Right renal cortex interstitium (tissue), 3 donors: Measurements from ENCODE around the gene FBXO40. TPM values are rescaled to one million over a fixed set of nuclear protein-coding genes. Genes with fewer than 3 reads are reported as not detected.

Experiments
- DNase-seq, 3 donors: peaks; one replicate each; pipeline ENCODE4 v3.0.0-alpha.2; 2013; ENCODE audit warnings: low read depth in 3 of 3, low spot score in 2 of 3
- polyA plus RNA-seq, 3 donors: library from polyadenylated mRNA; unstranded; fragments of 120-200 nt; gene quantifications; one replicate each; pipeline ENCODE4 v1.2.1, GENCODE V29; 2013; ENCODE audit not compliant: insufficient read length in 3 of 3

Gene FBXO40
- polyA plus RNA-seq, 3 donors = 0.03 to 0.07 (median 0.06) TPM

DNA sequence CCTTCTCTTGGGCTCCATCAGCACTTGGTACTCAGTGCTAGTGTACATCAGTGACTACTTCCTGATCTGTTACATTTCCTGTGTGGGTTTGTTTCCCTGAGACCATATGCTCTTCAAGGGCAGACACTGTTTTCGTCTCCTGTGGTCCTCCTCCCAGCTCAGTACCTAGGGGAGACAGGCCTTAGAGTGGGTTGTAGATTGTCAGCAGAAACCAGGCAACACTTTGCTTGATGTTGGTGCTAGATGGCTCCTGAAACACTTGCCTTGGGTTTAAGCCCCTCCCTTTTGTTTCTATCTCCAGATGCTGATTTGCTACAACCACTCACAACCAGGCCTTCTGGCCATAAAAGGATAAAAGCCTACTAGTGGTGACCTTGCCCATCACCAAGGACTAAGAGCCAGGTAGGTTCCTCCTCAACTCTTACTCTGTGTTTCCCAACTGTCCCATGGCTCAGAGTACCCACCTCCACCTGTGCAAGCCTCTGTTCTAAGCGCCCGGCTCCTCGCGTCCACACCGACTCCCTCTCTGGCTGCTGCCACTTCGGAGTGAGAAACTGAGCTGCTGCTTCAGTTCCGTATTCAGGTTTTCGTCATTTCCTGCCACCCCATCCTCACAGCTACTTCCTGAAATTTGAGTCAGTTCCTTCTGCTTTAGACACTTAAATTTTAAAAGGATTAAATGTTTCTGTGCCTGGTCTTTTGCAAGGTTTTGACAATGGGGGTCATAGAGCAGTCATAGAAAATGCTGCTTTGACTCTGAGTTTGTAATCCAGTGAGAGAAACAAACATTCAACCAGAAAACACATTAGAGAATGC is 67.4 kb downstream of the FBXO40 start, which contains the start of gene HCLS1:
Gene HCLS1, minus strand, starts transcription at position 548 of the 816 bp plus-strand sequence. CDS start 2,556 bp downstream, outside the sequence.
- DNase-seq = no peak

- no peak for DNase-seq
Measured at GRCh38 chr3:121661376-121661775, 68.2 kb downstream of the FBXO40 start.

DNA sequence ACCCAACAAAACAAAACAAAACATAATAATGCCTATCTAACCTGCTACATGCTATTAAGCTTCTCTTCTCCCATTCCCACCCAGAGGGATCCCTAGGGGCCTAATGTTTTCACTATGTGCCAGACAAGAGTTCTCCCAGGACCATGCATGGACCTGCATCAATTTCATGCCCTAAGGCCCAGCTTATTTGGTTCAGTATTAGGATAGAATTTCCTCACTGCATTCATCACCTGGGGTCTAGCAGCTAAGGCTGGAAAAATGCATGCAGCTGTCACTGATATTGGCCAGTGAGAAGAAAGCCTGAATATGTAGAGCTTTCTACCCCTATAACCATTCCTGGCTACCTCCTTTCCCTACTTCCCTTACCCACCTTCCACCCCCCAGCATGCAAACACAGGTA is 69.6 kb downstream of the FBXO40 start:
- DNase-seq = no peak

DNA sequence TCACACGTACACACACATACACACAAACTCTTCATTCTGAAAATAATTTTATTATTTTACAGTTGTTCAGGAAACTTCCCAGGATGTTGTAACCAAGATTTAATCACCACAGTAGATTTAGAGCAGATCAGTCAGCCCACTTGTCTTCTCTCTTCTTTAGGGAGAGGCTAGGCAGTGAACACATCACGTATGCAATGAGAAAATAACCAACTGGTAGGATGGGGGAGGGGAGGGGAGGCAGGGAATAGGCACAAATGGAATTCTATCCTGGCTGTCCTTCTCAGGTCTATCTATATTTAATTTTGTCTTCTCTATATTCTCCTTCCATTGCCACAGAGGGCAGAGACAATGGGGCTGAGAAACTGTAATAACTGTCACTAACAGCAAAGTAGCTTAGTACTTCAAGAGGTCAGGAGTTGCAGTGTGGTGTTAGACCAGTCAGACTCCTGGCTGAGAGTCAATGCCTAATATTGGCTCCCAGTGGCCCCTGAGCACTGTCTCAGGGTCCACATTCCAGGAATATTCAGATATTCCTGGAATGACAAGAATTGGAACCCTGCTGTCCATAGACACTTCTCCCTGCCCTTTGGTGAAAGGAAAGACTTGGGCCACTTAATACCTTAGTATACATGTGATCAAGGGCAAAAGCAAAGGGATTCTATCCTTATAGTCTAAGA is 70.1 kb downstream of the FBXO40 start:
- no peak for DNase-seq

- DNase-seq = no peak
Measured at GRCh38 chr3:121665488-121665887, 72.3 kb downstream of the FBXO40 start.

- DNase-seq = no peak
Measured at GRCh38 chr3:121667333-121667732, 74.2 kb downstream of the FBXO40 start.

GRCh38 chr3:121670676-121671075 is 77.5 kb downstream of the FBXO40 start:
- DNase-seq = no peak

- DNase-seq = no peak
Measured at GRCh38 chr3:121677141-121677540, 84.0 kb downstream of the FBXO40 start.

Other genes with a start within 250 kb of the FBXO40 start
- gene POLQ, start 47.4 kb upstream of the FBXO40 start, polyA plus RNA-seq = 1 to 10 TPM; 4.9 to 6.8 (median 5.9) TPM
- not detected for gene ARGFX, start 25.4 kb upstream of the FBXO40 start, polyA plus RNA-seq
- 1 to 10 TPM; 7.3 to 8.0 (median 7.4) TPM for gene HCLS1, start 67.5 kb downstream of the FBXO40 start, polyA plus RNA-seq
- gene GOLGB1, start 156.4 kb downstream of the FBXO40 start, polyA plus RNA-seq = 10 to 100 TPM; 78.3 to 90.9 (median 81.7) TPM
- gene IQCB1, start 241.7 kb downstream of the FBXO40 start, polyA plus RNA-seq = 10 to 100 TPM; 32.9 to 45.4 (median 34.1) TPM
- gene EAF2, start 241.8 kb downstream of the FBXO40 start, polyA plus RNA-seq = 10 to 100 TPM in 1 of 3 donors, 1 to 10 TPM in 2; 9.3 to 10.3 (median 9.4) TPM